WTC11 (cell line): ENCODE results near the gene PRR14L. TPM values are rescaled to one million over a fixed set of nuclear protein-coding genes. Genes with fewer than 3 reads are reported as not detected.

Source experiments
- ATAC-seq: fragments of 200-7000 bp; cut with Tn5 transposase; 2 replicates; pipeline ENCODE4 v1.10.0; 2021; ENCODE audit warnings: mild to moderate bottlenecking, moderate library complexity
- CTCF ChIA-PET: fragments of 300-600 bp; sonication (Branson Sonifier 250); formaldehyde crosslinking; loops from one replicate; lab custom pipeline; 2021; ENCODE audit warnings: antibody characterized with exemption; lab: Charles Lee
- POLR2A ChIA-PET: fragments of 350-600 bp; sonication (Branson Sonifier 250); formaldehyde crosslinking; loops from one replicate; lab custom pipeline; 2021; ENCODE audit warnings: antibody characterized with exemption; lab: Charles Lee
- DNase-seq: peaks from one replicate; pipeline ENCODE4 v3.0.0; 2021; ENCODE audit warnings: low spot score
- H3K27ac Mint-ChIP-seq: 2 replicates; pipeline ENCODE4 v1.8.0; 2021; ENCODE audit warnings: mixed read lengths
- H3K27me3 Mint-ChIP-seq: 2 replicates; pipeline ENCODE4 v1.8.0; 2021; ENCODE audit warnings: low read depth, mild to moderate bottlenecking, moderate library complexity, mixed read lengths
- H3K36me3 Mint-ChIP-seq: 2 replicates; pipeline ENCODE4 v1.8.0; 2021; ENCODE audit warnings: mixed read lengths
- H3K4me1 Mint-ChIP-seq: 2 replicates; pipeline ENCODE4 v1.8.0; 2022; ENCODE audit warnings: mixed read lengths
- H3K4me3 Mint-ChIP-seq: 2 replicates; pipeline ENCODE4 v1.8.0; 2021; ENCODE audit warnings: mild to moderate bottlenecking, moderate library complexity, mixed read lengths
- H3K9me3 Mint-ChIP-seq: 2 replicates; pipeline ENCODE4 v1.8.0; 2021; ENCODE audit warnings: mixed read lengths
- ATF3 ChIP-seq: sonication (generic); formaldehyde crosslinking; conservative IDR thresholded peaks from 2 replicates; pipeline ENCODE4 v1.8.1; 2022; ENCODE audit warnings: mild to moderate bottlenecking, missing genetic modification reagents
- ERG ChIP-seq: fragments of 250-450 bp; sonication (Bioruptor Pico); IDR thresholded peaks from 2 replicates; pipeline ENCODE4 v1.8.0; 2021; ENCODE audit warnings: mild to moderate bottlenecking
- GABPB1 ChIP-seq: sonication (generic); formaldehyde crosslinking; IDR thresholded peaks from 2 replicates; pipeline ENCODE4 v1.8.1; 2023; ENCODE audit warnings: mild to moderate bottlenecking, missing genetic modification reagents
- HMGA2 ChIP-seq: fragments of 250-450 bp; sonication (Bioruptor Pico); IDR thresholded peaks from 2 replicates; pipeline ENCODE4 v1.4.0; 2021; ENCODE audit warnings: mild to moderate bottlenecking, moderate library complexity
- IRF2 ChIP-seq: sonication (generic); formaldehyde crosslinking; IDR thresholded peaks from 2 replicates; pipeline ENCODE4 v1.8.0; 2022; ENCODE audit warnings: low read depth, missing genetic modification reagents, borderline replicate concordance
- JUN ChIP-seq: sonication (generic); formaldehyde crosslinking; IDR thresholded peaks from 2 replicates; pipeline ENCODE4 v1.8.0; 2023; ENCODE audit warnings: mild to moderate bottlenecking, missing genetic modification reagents
- NFE2L1 ChIP-seq: sonication (generic); formaldehyde crosslinking; IDR thresholded peaks from 2 replicates; pipeline ENCODE4 v1.8.1; 2023; ENCODE audit warnings: missing genetic modification reagents
- PREB ChIP-seq: sonication (generic); formaldehyde crosslinking; IDR thresholded peaks from 2 replicates; pipeline ENCODE4 v1.8.1; 2022; ENCODE audit warnings: mild to moderate bottlenecking, missing genetic modification reagents, moderate library complexity, borderline replicate concordance
- TCF7 ChIP-seq: sonication (generic); formaldehyde crosslinking; IDR thresholded peaks from 2 replicates; pipeline ENCODE4 v1.8.0; 2022; ENCODE audit warnings: mild to moderate bottlenecking, low read depth, missing genetic modification reagents, moderate library complexity
- TP53 ChIP-seq: sonication (generic); formaldehyde crosslinking; IDR thresholded peaks from 2 replicates; pipeline ENCODE4 v1.8.1; 2023; ENCODE audit warnings: mild to moderate bottlenecking, missing genetic modification reagents
- ZNF232 ChIP-seq: sonication (generic); formaldehyde crosslinking; IDR thresholded peaks from 2 replicates; pipeline ENCODE4 v1.8.0; 2022; ENCODE audit warnings: mild to moderate bottlenecking, missing genetic modification reagents
- ZNF396 ChIP-seq: fragments of 250-450 bp; sonication (Bioruptor Pico); IDR thresholded peaks from 2 replicates; pipeline ENCODE4 v1.8.0; 2021; ENCODE audit warnings: mild to moderate bottlenecking, moderate library complexity, borderline replicate concordance
- ZNF423 ChIP-seq: fragments of 250-450 bp; sonication (Bioruptor Pico); IDR thresholded peaks from 2 replicates; pipeline ENCODE4 v2.1.2; 2022; ENCODE audit warnings: mild to moderate bottlenecking, moderate library complexity
- total RNA-seq: library from RNA; stranded (reverse); gene quantifications from 3 replicates; pipeline ENCODE4 v1.2.3, GENCODE V29; 2021
- TF ChIP-seq, protein P1 (sequence below): sonication (generic); formaldehyde crosslinking; IDR thresholded peaks from 2 replicates; pipeline ENCODE4 v1.8.1; 2023; ENCODE audit warnings: mild to moderate bottlenecking, missing genetic modification reagents
- TF ChIP-seq, protein P2 (sequence below): fragments of 250-450 bp; sonication (Bioruptor Pico); conservative IDR thresholded peaks from 2 replicates; pipeline ENCODE4 v1.9.0; 2021; ENCODE audit warnings: mild to moderate bottlenecking
- TF ChIP-seq, protein P3 (sequence below): sonication (generic); formaldehyde crosslinking; IDR thresholded peaks from 2 replicates; pipeline ENCODE4 v1.8.0; 2022; ENCODE audit warnings: mild to moderate bottlenecking, missing genetic modification reagents
- TF ChIP-seq, protein P4 (sequence below): sonication (generic); formaldehyde crosslinking; IDR thresholded peaks from 2 replicates; pipeline ENCODE4 v1.8.0; 2023; ENCODE audit warnings: mild to moderate bottlenecking, missing genetic modification reagents

The PRR14L gene
- total RNA-seq, 1 experiment from 2014 or later, result 90.1 TPM

DNA sequence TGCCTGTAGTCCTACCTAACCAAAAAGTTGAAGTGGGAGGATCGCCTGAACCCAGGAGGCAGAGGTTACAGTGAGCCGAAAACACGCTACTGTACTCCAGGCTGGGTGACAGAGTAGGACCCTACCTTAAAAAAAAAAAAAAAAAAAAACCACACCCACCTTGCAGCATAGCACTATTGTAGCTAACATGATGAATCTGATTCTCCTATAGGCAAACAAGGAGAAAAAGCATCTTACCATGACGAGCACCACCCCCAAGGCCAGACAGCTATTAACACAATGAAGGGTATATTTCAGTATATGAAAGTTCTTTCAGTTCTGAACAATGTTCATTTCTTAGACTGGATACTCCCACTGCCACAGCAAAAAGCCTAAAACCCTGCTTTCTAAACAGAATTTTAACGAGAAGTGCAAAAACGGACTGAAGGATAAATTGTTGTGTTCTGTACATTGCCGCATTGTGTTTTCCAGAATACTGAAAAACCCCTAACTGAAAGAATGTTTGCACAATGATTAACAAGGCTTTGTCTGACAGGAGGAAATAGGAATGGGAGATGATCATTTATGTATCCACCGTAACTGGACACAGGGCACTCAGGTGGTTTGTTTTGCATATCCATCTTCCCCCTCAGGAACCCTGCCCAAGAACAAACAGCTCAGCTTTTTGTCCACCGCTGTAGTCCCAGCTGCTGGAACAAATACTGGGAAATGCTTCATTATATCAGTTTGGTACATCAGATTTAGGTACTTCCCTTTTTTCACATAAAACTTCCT, 96.8 kb downstream of the PRR14L start (continued):
- TF ChIP-seq, protein P1, sequence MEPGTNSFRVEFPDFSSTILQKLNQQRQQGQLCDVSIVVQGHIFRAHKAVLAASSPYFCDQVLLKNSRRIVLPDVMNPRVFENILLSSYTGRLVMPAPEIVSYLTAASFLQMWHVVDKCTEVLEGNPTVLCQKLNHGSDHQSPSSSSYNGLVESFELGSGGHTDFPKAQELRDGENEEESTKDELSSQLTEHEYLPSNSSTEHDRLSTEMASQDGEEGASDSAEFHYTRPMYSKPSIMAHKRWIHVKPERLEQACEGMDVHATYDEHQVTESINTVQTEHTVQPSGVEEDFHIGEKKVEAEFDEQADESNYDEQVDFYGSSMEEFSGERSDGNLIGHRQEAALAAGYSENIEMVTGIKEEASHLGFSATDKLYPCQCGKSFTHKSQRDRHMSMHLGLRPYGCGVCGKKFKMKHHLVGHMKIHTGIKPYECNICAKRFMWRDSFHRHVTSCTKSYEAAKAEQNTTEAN (CRISPR knock-in tag), result no peak
- TF ChIP-seq ZNF423 (no peak), PREB (CRISPR knock-in tag) (no peak), ERG (CRISPR knock-in tag) (no peak), NFE2L1 (no peak), ATF3 (CRISPR knock-in tag) (no peak), TCF7 (CRISPR knock-in tag) (no peak), JUN (CRISPR knock-in tag) (no peak), GABPB1 (CRISPR knock-in tag) (no peak), ZNF232 (CRISPR knock-in tag) (no peak)
- TF ChIP-seq, protein P2, sequence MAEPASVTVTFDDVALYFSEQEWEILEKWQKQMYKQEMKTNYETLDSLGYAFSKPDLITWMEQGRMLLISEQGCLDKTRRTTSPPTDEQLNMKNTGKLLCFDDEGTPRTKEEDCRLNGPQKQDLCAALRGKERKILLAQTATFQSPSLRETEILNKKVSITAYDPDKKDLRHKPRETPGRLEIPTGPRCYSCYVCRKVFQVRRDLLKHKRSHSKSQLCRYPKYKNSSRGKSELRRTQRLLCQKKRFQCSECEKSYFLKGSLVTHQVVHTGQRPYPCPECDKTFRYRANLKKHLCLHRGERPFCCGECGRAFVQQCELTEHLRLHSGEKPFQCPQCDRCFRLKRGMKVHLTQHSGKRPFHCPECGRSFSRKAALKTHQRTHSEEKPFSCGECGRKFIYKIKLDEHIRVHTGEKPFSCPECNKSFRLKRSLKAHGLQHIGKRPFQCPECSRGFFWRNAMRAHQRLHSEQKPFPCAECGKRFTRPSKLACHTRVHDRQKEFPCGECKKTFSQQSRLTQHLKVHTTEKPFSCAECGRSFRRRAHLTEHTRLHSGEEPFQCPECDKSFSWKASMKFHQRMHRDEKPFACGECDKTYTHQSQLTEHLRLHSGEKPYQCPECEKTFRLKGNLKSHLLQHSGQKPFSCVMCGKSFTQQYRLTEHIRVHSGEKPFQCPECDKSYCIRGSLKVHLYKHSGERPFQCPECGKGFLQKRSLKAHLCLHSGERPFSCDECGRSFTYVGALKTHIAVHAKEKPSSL (CRISPR knock-in tag), result no peak

- no peak overlapping the region for H3K4me3 Mint-ChIP-seq
- no peaks in the 10 kb centered on the region for H3K27me3 Mint-ChIP-seq
- ATAC-seq (no peak), DNase-seq (no peak)
- peaks cover 28% of the 10 kb centered on the region for H3K36me3 Mint-ChIP-seq
- no peaks in the 10 kb centered on the region for H3K9me3 Mint-ChIP-seq
- CTCF ChIA-PET, result no interaction called here
- H3K27ac Mint-ChIP-seq, result no peak overlapping the region
- POLR2A ChIA-PET, result no interaction called here
- H3K4me1 Mint-ChIP-seq, result peaks cover 15% of the 10 kb centered on the region
- TF ChIP-seq ZNF423, result no peak
Observed at GRCh38 chr22:31652088-31652487, 97.8 kb downstream of the PRR14L start.

DNA sequence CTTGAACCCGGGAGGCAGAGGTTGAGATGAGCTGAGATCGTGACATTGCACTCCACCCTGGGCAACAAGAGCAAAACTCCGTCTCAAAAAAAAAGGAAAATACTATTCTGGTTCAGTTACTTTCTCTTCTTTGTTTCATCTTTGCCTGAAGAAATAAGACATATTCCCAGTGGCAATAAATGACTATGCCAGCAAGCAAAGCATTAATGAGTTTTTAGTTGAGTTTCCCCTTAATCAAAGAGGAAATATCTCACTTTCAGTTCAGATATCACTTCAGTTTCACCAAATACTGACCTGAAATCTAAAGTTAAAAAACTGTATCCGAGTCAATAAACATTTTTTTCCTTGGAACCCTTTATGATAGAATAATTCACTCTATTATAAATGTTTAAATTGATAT, 98.3 kb downstream of the PRR14L start:
- POLR2A ChIA-PET, result no interaction called here
- H3K36me3 Mint-ChIP-seq, result peaks cover 33% of the 10 kb centered on the region
- no peak overlapping the region for H3K4me3 Mint-ChIP-seq
- H3K4me1 Mint-ChIP-seq, result peaks cover 15% of the 10 kb centered on the region
- TF ChIP-seq ZNF396, result no peak
- TF ChIP-seq HMGA2 (CRISPR knock-in tag), result no peak
- TF ChIP-seq IRF2 (CRISPR knock-in tag), result no peak
- TF ChIP-seq, protein P3, sequence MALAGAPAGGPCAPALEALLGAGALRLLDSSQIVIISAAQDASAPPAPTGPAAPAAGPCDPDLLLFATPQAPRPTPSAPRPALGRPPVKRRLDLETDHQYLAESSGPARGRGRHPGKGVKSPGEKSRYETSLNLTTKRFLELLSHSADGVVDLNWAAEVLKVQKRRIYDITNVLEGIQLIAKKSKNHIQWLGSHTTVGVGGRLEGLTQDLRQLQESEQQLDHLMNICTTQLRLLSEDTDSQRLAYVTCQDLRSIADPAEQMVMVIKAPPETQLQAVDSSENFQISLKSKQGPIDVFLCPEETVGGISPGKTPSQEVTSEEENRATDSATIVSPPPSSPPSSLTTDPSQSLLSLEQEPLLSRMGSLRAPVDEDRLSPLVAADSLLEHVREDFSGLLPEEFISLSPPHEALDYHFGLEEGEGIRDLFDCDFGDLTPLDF (CRISPR knock-in tag), result no peak
- TF ChIP-seq, protein P4, sequence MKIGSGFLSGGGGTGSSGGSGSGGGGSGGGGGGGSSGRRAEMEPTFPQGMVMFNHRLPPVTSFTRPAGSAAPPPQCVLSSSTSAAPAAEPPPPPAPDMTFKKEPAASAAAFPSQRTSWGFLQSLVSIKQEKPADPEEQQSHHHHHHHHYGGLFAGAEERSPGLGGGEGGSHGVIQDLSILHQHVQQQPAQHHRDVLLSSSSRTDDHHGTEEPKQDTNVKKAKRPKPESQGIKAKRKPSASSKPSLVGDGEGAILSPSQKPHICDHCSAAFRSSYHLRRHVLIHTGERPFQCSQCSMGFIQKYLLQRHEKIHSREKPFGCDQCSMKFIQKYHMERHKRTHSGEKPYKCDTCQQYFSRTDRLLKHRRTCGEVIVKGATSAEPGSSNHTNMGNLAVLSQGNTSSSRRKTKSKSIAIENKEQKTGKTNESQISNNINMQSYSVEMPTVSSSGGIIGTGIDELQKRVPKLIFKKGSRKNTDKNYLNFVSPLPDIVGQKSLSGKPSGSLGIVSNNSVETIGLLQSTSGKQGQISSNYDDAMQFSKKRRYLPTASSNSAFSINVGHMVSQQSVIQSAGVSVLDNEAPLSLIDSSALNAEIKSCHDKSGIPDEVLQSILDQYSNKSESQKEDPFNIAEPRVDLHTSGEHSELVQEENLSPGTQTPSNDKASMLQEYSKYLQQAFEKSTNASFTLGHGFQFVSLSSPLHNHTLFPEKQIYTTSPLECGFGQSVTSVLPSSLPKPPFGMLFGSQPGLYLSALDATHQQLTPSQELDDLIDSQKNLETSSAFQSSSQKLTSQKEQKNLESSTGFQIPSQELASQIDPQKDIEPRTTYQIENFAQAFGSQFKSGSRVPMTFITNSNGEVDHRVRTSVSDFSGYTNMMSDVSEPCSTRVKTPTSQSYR, result no peak
- TF ChIP-seq TP53 (CRISPR knock-in tag), result no peak
- CTCF ChIA-PET, result no interaction called here
- H3K27ac Mint-ChIP-seq, result no peak overlapping the region
- ATAC-seq (no peak), DNase-seq (no peak)
- H3K27me3 Mint-ChIP-seq, result no peaks in the 10 kb centered on the region
- H3K9me3 Mint-ChIP-seq, result no peaks in the 10 kb centered on the region
